HCT116 (cell line): ENCODE results near the gene IFIH1. TPM values are rescaled to one million over a fixed set of nuclear protein-coding genes. Genes with fewer than 3 reads are reported as not detected.

Experiments
- ATAC-seq: fragments of 200-7000 bp; cut with Tn5 transposase; 2 replicates; pipeline ENCODE4 v1.9.1; 2020; ENCODE audit warnings: mild to moderate bottlenecking, moderate library complexity
- BruUV-seq: library from RNA; stranded (reverse); fragments of 400-500 nt; replicated peaks from 2 replicates; lab custom pipeline; 2021; lab: Mats Ljungman, UMichigan
- CTCF ChIA-PET: fragments of 300-600 bp; sonication (Branson Sonifier 250); formaldehyde crosslinking; loops from one replicate; lab custom pipeline; 2021; ENCODE audit warnings: antibody characterized with exemption; lab: Charles Lee
- POLR2A ChIA-PET: fragments of 300-600, 350-600 bp; sonication (Branson Sonifier 250); formaldehyde crosslinking; loops from one replicate; lab custom pipeline; 2021; ENCODE audit warnings: antibody characterized with exemption; lab: Charles Lee
- RAD21 ChIA-PET, 2 experiments: fragments of 300-600 bp; sonication (Branson Sonifier 250); formaldehyde crosslinking; loops; one replicate each; lab custom pipeline; 2023; ENCODE audit warnings: low total read pairs in 2 of 2; ENCODE audit not compliant: uncharacterized antibody in 2 of 2, unreplicated experiment in 2 of 2, low non-redundant PET in 1 of 2; lab: Charles Lee
- DNase-seq: peaks from one replicate; pipeline ENCODE4 v3.0.0-alpha.2; 2010; ENCODE audit warnings: low read depth, low spot score
- H2AFZ ChIP-seq: fragments of 200-600 bp; shearing (Covaris generic), sonication (generic); 2 replicates; pipeline ENCODE4 v1.6.1; 2017; ENCODE audit warnings: low read depth, mixed run types, mixed read lengths, antibody characterized with exemption, low read length; ENCODE audit not compliant: poor library complexity, severe bottlenecking
- H3K27ac ChIP-seq: 2 replicates; pipeline ENCODE4 v1.5.1; 2012; ENCODE audit warnings: low read depth, low read length
- H3K27me3 ChIP-seq: fragments of 200-600 bp; sonication (generic); 2 replicates; pipeline ENCODE4 v1.6.1; 2016; ENCODE audit warnings: mixed run types, low read length, mixed read lengths; ENCODE audit not compliant: insufficient read depth
- H3K36me3 ChIP-seq, 2 experiments: fragments of 200-500 bp in 1 of 2; fragments of 200-600 bp in 1 of 2; sonication (Bioruptor generic) in 1 of 2; sonication (generic) in 1 of 2; 2 replicates each; pipeline versions ENCODE4 v1.5.1 to v1.6.1; 2014 to 2016; ENCODE audit warnings: low read length in 2 of 2, inconsistent platforms in 1 of 2, mixed read lengths in 1 of 2, mixed run types in 1 of 2; ENCODE audit not compliant: insufficient read depth in 2 of 2, control insufficient read depth in 1 of 2
- H3K4me1 ChIP-seq, 2 experiments: fragments of 200-600 bp in 1 of 2; sonication (generic) in 1 of 2; 2 replicates each; pipeline versions ENCODE4 v1.5.1 to v1.6.1; 2012 to 2017; ENCODE audit warnings: low read length in 2 of 2, inconsistent platforms in 1 of 2, mild to moderate bottlenecking in 1 of 2, mixed read lengths in 1 of 2, mixed run types in 1 of 2, moderate library complexity in 1 of 2; ENCODE audit not compliant: insufficient read depth in 2 of 2, control insufficient read depth in 1 of 2
- H3K4me2 ChIP-seq: fragments of 200-600 bp; sonication (generic); 2 replicates; pipeline ENCODE4 v1.6.1; 2017; ENCODE audit warnings: mixed run types, low read length, mixed read lengths
- H3K4me3 ChIP-seq, 2 experiments: fragments of 200-600 bp in 1 of 2; sonication (generic) in 1 of 2; replicated peaks in 1 of 2; 2 replicates each; pipeline ENCODE4 v1.5.1; 2011 to 2016; ENCODE audit warnings: low read length in 2 of 2, control low read depth in 1 of 2, low read depth in 1 of 2, mild to moderate bottlenecking in 1 of 2, mixed read lengths in 1 of 2, mixed run types in 1 of 2
- H3K79me2 ChIP-seq: fragments of 200-600 bp; sonication (generic); 2 replicates; pipeline ENCODE4 v1.6.1; 2017; ENCODE audit warnings: mild to moderate bottlenecking, mixed run types, low read length, moderate library complexity, mixed read lengths; ENCODE audit not compliant: insufficient read depth
- H3K9ac ChIP-seq: fragments of 200-600 bp; sonication (generic); 2 replicates; pipeline ENCODE4 v1.6.1; 2016; ENCODE audit warnings: low read length, mixed read lengths
- H3K9me2 ChIP-seq: fragments of 200-600 bp; sonication (generic), shearing (Covaris generic); 2 replicates; pipeline ENCODE4 v1.6.1; 2017; ENCODE audit warnings: mixed run types, mild to moderate bottlenecking, moderate library complexity; ENCODE audit not compliant: insufficient read depth
- H3K9me3 ChIP-seq, 2 experiments: fragments of 200-500 bp in 1 of 2; fragments of 200-600 bp in 1 of 2; sonication (Bioruptor generic) in 1 of 2; sonication (generic) in 1 of 2; 2 replicates each; pipeline ENCODE4 v1.6.1; 2014 to 2017; ENCODE audit warnings: low read length in 2 of 2, mixed read lengths in 2 of 2, inconsistent platforms in 1 of 2, low read depth in 1 of 2, mild to moderate bottlenecking in 1 of 2, mixed run types in 1 of 2, moderate library complexity in 1 of 2; ENCODE audit not compliant: control insufficient read depth in 1 of 2, insufficient read depth in 1 of 2
- H4K20me1 ChIP-seq: fragments of 200-600 bp; sonication (generic), shearing (Covaris generic); 2 replicates; pipeline ENCODE4 v1.6.1; 2017; ENCODE audit warnings: mixed run types, mild to moderate bottlenecking, moderate library complexity; ENCODE audit not compliant: insufficient read depth
- ATF3 ChIP-seq: IDR thresholded peaks from 2 replicates; pipeline ENCODE4 v1.6.1; 2012
- CBX3 ChIP-seq: IDR thresholded peaks from 2 replicates; pipeline ENCODE4 v1.6.1; 2012; ENCODE audit warnings: low read depth
- ELF1 ChIP-seq: IDR thresholded peaks from 2 replicates; pipeline ENCODE4 v1.6.1; 2012; ENCODE audit warnings: low read depth, borderline replicate concordance
- FOSL1 ChIP-seq: IDR thresholded peaks from 2 replicates; pipeline ENCODE4 v1.6.1; 2012; ENCODE audit warnings: low read depth
- JUND ChIP-seq: IDR thresholded peaks from 2 replicates; pipeline ENCODE4 v1.6.1; 2012
- MAX ChIP-seq: IDR thresholded peaks from 2 replicates; pipeline ENCODE4 v1.6.1; 2012
- POLR2AphosphoS5 ChIP-seq: IDR thresholded peaks from 2 replicates; pipeline ENCODE4 v1.6.1; 2011; ENCODE audit warnings: mild to moderate bottlenecking, low read depth, low read length, moderate library complexity
- SIN3A ChIP-seq: IDR thresholded peaks from 2 replicates; pipeline ENCODE4 v1.6.1; 2012; ENCODE audit warnings: low read depth
- SP1 ChIP-seq: IDR thresholded peaks from 2 replicates; pipeline ENCODE4 v1.6.1; 2012; ENCODE audit warnings: low read depth
- SRF ChIP-seq: IDR thresholded peaks from 2 replicates; pipeline ENCODE4 v1.6.1; 2012; ENCODE audit warnings: low read depth
- TCF7L2 ChIP-seq: IDR thresholded peaks from 2 replicates; pipeline ENCODE4 v1.7.0; 2011; ENCODE audit warnings: borderline replicate concordance, inconsistent platforms; ENCODE audit not compliant: insufficient read depth, insufficient read length; ENCODE audit errors: extremely low read depth
- ZFX ChIP-seq: fragments of 450-650 bp; IDR thresholded peaks from 2 replicates; pipeline ENCODE4 v1.6.1; 2017
- intact Hi-C: fragments of 100-400 bp; cut with micrococcal nuclease; formaldehyde crosslinking; loops from 2 replicates; pipeline ENCODE4 v1.10.0; 2022
- total RNA-seq: library from RNA; stranded (reverse); gene quantifications from one replicate; pipeline ENCODE4 v1.2.1, GENCODE V29; 2021; ENCODE audit not compliant: unreplicated experiment

IFIH1 gene
- total RNA-seq, 1 experiment from 2014 or later = 7.0 TPM

- Histone ChIP-seq H3K27me3 (no peaks in the 10 kb centered on the region), H3K79me2 (no peaks in the 10 kb centered on the region), H3K4me2 (no peak overlapping the region), H4K20me1 (no peaks in the 10 kb centered on the region), H3K9me3 (no peaks in the 10 kb centered on the region), H3K9ac (no peak overlapping the region), H2AFZ (no peak overlapping the region), H3K9me2 (0 out of 2 replicates have a peak, but pooled peaks cover 4% of the 10 kb centered on the region), H3K4me3 (no peak overlapping the region), H3K36me3 (no peaks in the 10 kb centered on the region), H3K27ac (no peak overlapping the region), H3K4me1 (no peaks in the 10 kb centered on the region)
- ChIA-PET CTCF (no interaction called here), POLR2A (no interaction called here), RAD21 (no interaction called here)
- no peak for DNase-seq
- BruUV-seq = no TSS peak
- TF ChIP-seq TCF7L2 = no peak
- no peak for TF ChIP-seq POLR2AphosphoS5
- no peak for TF ChIP-seq ELF1
- no peak for TF ChIP-seq SIN3A
- TF ChIP-seq JUND = no peak
- no peak for TF ChIP-seq ZFX
- no peak for TF ChIP-seq ATF3
- TF ChIP-seq FOSL1 = no peak
- TF ChIP-seq CBX3 = no peak
- no peak for TF ChIP-seq SP1
- TF ChIP-seq SRF = no peak
- TF ChIP-seq MAX = no peak
- ATAC-seq = no peak
- intact Hi-C loops = no loop called here
Observed at GRCh38 chr2:162234620-162235462, 83.6 kb downstream of the IFIH1 start.
